GM12892 (cell line): ENCODE results near the gene ZNRF2.

Source experiments
- DNase-seq: peaks from one replicate; pipeline ENCODE4 v3.0.0; 2011; ENCODE audit not compliant: insufficient read length
- FAIRE-seq: peaks from 2 replicates; lab custom pipeline; 2011; peaks lifted over from hg19 to GRCh38; lab: Jason Lieb, UNC
- POLR2A ChIP-seq: IDR thresholded peaks from 2 replicates; pipeline ENCODE4 v1.6.1; 2011; ENCODE audit warnings: low read depth, low read length, control low read depth
- POLR2AphosphoS5 ChIP-seq: IDR thresholded peaks from 2 replicates; pipeline ENCODE4 v1.6.1; 2011; ENCODE audit warnings: low read depth, low read length, control low read depth
- TAF1 ChIP-seq: IDR thresholded peaks from 2 replicates; pipeline ENCODE4 v1.6.1; 2011; ENCODE audit warnings: low read depth, mild to moderate bottlenecking, control low read depth, low read length, borderline replicate concordance

The ZNRF2 gene

DNA sequence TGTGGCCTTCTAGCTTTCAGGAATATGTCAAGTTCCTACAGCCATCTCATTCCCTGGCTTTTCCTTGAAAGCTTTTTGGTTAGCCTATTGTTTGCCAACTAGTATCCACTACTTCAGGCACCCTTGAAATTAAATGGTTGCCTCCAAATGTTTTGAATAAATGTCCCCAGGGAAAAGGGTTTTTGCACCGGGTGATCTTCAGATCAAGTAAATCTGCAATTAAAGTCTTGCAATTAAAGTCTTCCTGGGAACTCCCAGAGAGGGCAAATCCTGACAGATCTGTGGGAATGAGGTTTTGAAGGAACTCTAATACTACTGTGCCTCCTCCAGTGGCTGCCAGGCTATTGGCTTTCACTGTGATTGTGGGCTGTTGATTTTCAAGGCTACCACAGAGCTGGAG is 17.7 kb upstream of the ZNRF2 start:
- FAIRE-seq (no peak), DNase-seq (no peak)
- TF ChIP-seq TAF1 (no peak), POLR2A (no peak), POLR2AphosphoS5 (no peak)

- TF ChIP-seq POLR2A, result no peak
- TF ChIP-seq POLR2AphosphoS5, result no peak
- TF ChIP-seq TAF1, result no peak
- no peak for DNase-seq
- no peak for FAIRE-seq
These were observed 15.8 kb upstream of the ZNRF2 start for GRCh38 chr7:30268586-30268985.

GRCh38 chr7:30269490-30269889 is 14.9 kb upstream of the ZNRF2 start:
- FAIRE-seq (no peak), DNase-seq (no peak)

DNA sequence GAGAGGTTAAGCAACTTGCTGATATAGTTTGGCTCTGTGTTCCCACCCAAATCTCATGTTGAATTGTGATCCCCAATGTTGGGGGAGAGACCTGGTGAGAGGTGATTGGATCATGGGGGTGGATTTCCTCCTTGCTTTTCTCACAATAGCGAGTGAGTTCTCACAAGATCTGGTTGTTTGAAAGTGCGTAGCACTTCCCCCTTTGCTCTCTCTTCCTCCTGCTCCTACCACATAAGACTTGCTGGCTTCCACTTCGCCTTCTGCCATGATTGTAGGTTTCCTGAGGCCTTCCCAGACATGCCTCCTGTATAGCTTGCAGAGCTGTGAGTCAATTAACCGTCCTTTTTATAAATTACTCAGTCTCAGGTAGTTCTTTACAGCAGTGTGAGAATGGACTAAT is 13.5 kb upstream of the ZNRF2 start:
- TF ChIP-seq TAF1 (no peak), POLR2AphosphoS5 (no peak), POLR2A (no peak)
- DNase-seq (no peak), FAIRE-seq (no peak)

More at GRCh38 chr7:30269490-30269889, 14.9 kb upstream of the ZNRF2 start:
- TF ChIP-seq POLR2A (no peak), TAF1 (no peak), POLR2AphosphoS5 (no peak)

DNA sequence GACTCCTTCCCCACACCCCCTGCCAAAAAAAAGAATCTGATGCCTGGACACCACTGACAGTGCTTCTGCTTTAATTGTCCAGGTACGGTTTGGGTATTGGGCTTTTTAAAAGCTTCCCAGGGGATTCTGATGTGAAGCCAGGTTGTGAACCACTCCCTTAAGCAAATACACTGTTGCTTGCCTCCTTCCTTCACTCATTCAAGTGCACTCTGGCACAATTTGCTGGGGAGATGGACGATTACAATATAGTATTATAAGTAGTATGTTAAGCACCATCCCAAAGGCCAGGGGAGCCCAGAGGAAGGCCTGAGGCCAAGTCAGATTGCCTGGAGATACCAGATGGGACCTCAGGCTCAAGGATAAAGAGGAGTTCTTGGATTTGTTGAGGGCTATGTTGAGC is 12.3 kb upstream of the ZNRF2 start:
- TF ChIP-seq POLR2A, result no peak
- no peak for TF ChIP-seq TAF1
- no peak for TF ChIP-seq POLR2AphosphoS5
- FAIRE-seq, result no peak
- DNase-seq, result no peak

GRCh38 chr7:30273552-30273951 is 10.8 kb upstream of the ZNRF2 start:
- FAIRE-seq (no peak), DNase-seq (no peak)
- no peak for TF ChIP-seq TAF1
- no peak for TF ChIP-seq POLR2AphosphoS5
- TF ChIP-seq POLR2A, result no peak

GRCh38 chr7:30274641-30275040 is 9.8 kb upstream of the ZNRF2 start:
- FAIRE-seq (no peak), DNase-seq (no peak)
- TF ChIP-seq POLR2AphosphoS5 (no peak), TAF1 (no peak), POLR2A (no peak)

- FAIRE-seq (no peak), DNase-seq (no peak)
- TF ChIP-seq POLR2AphosphoS5, result no peak
- TF ChIP-seq TAF1, result no peak
- no peak for TF ChIP-seq POLR2A
These were observed 8.0 kb upstream of the ZNRF2 start for GRCh38 chr7:30276203-30276900.

GRCh38 chr7:30278376-30278775 is 6.0 kb upstream of the ZNRF2 start:
- DNase-seq, result no peak
- no peak for FAIRE-seq
- TF ChIP-seq POLR2AphosphoS5, result no peak
- no peak for TF ChIP-seq TAF1
- TF ChIP-seq POLR2A, result no peak

- no peak for DNase-seq
- peak; percentile 62 for FAIRE-seq
- TF ChIP-seq TAF1 (0 out of 2 replicates have a peak, but pooled peaks have one; percentile 21), POLR2A (no peak)
These were observed 5.3 kb upstream of the ZNRF2 start for GRCh38 chr7:30278849-30279652.

DNA sequence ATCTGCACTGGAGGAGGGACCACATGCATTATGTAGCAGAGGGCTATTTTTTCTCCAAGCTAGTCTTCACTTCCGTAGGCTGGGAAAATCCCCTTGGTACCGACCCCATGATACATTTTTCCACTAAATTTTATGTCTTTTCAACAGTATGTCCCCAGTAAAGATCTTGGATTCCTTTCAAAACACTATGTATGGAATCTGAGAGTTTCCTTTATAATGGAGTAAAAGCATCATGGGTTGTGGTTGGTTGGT is 4.8 kb upstream of the ZNRF2 start:
- TF ChIP-seq POLR2A, result no peak
- no peak for TF ChIP-seq POLR2AphosphoS5
- no peak for TF ChIP-seq TAF1
- DNase-seq (no peak), FAIRE-seq (no peak)

DNA sequence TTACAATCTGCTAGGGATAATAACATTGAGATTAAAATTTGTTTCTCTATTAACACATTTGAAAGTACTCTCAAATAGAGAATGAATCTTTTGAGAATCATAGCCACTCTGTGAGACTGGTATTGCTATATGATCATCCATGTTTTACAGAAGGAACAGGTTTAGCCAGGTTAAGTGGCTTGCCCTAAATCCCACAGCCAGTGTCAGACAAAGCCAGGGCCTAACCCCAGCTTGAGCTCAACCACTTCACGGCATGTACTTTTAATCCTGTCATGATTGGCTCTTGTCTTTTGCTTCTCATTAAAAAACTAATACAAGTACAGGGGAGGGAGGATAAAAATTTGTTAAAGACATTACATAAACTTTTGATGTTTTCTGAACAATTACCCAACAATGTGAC is 3.8 kb upstream of the ZNRF2 start:
- TF ChIP-seq TAF1 (no peak), POLR2A (no peak), POLR2AphosphoS5 (no peak)
- FAIRE-seq (no peak), DNase-seq (no peak)
